Thymus (tissue), 11 donors: Measurements from ENCODE around the gene CKAP2L. TPM values are rescaled to one million over a fixed set of nuclear protein-coding genes. Genes with fewer than 3 reads are reported as not detected.

Source experiments
- DNase-seq, 9 donors: peaks; one replicate each; pipeline ENCODE4 v3.0.0-alpha.2; 2013; ENCODE audit warnings: low spot score in 9 of 9, low read depth in 6 of 9, missing footprints in 1 of 9
- H3K27ac ChIP-seq, 2 donors: one replicate each; pipeline ENCODE4 v1.5.1; 2013; ENCODE audit warnings: control low read depth in 1 of 2, low read depth in 1 of 2, low read length in 1 of 2, mild to moderate bottlenecking in 1 of 2, moderate library complexity in 1 of 2
- H3K27me3 ChIP-seq, 2 donors: one replicate each; pipeline ENCODE4 v1.5.1; 2013; ENCODE audit warnings: low read length in 1 of 2; ENCODE audit not compliant: control insufficient read depth in 2 of 2, insufficient read depth in 1 of 2
- H3K36me3 ChIP-seq, 2 donors: one replicate each; pipeline ENCODE4 v1.5.1; 2013; ENCODE audit warnings: low read length in 1 of 2, mild to moderate bottlenecking in 1 of 2, moderate library complexity in 1 of 2; ENCODE audit not compliant: control insufficient read depth in 2 of 2, insufficient read depth in 2 of 2
- H3K4me1 ChIP-seq, 2 donors: one replicate each; pipeline ENCODE4 v1.5.1; 2013; ENCODE audit warnings: low read length in 2 of 2; ENCODE audit not compliant: control insufficient read depth in 2 of 2, insufficient read depth in 2 of 2
- H3K4me3 ChIP-seq, 2 donors: one replicate each; pipeline ENCODE4 v1.5.1; 2013; ENCODE audit warnings: low read length in 2 of 2, control low read depth in 1 of 2, mild to moderate bottlenecking in 1 of 2
- H3K9me3 ChIP-seq, 2 donors: one replicate each; pipeline ENCODE4 v1.5.1; 2013; ENCODE audit warnings: low read length in 1 of 2, mild to moderate bottlenecking in 1 of 2; ENCODE audit not compliant: control insufficient read depth in 2 of 2, insufficient read depth in 1 of 2
- WGBS: extraction: QIAGEN DNeasy Blood & Tissue Kit; methylation state at CpG from one replicate; pipeline ENCODE4 v1.1.7; 2013; 5-methylcytosine and 5-hydroxymethylcytosine counted together
- polyA plus RNA-seq: library from polyadenylated mRNA; stranded (reverse); fragments of 200-250 nt; gene quantifications from one replicate; pipeline ENCODE4 v1.2.3, GENCODE V29; 2013
- total RNA-seq: library from RNA; stranded (reverse); fragments of 120-200 nt; gene quantifications from one replicate; pipeline ENCODE4 v1.2.4, GENCODE V29; 2013
- donor health status: healthy.

CKAP2L gene
- total and polyA plus RNA-seq, 2 donors = 1.0 to 14.1 TPM

GRCh38 chr2:112807233-112807807, 42.9 kb upstream of the CKAP2L start:
- WGBS = 96% methylated on average over 3 of the region's 3 CpGs
- Histone ChIP-seq H3K27me3 (no peaks in the 10 kb centered on the region), H3K4me3 (no peak overlapping the region), H3K36me3 (no peaks in the 10 kb centered on the region), H3K4me1 (peaks cover 0 to 2% of the 10 kb centered on the region in 2 donors), H3K9me3 (no peaks in the 10 kb centered on the region), H3K27ac (no peak overlapping the region)
- DNase-seq = no peak

GRCh38 chr2:112805542-112805941, 41.1 kb upstream of the CKAP2L start:
- no peak for DNase-seq
- Histone ChIP-seq H3K9me3 (no peaks in the 10 kb centered on the region), H3K36me3 (no peaks in the 10 kb centered on the region), H3K27ac (no peak overlapping the region), H3K4me1 (no peaks in the 10 kb centered on the region), H3K27me3 (no peaks in the 10 kb centered on the region), H3K4me3 (no peak overlapping the region)
- WGBS = 98% methylated on average over 11 of the region's 11 CpGs

- Histone ChIP-seq H3K27me3 (no peaks in the 10 kb centered on the region), H3K4me1 (no peaks in the 10 kb centered on the region), H3K36me3 (no peaks in the 10 kb centered on the region), H3K27ac (no peak overlapping the region), H3K4me3 (no peak overlapping the region), H3K9me3 (no peaks in the 10 kb centered on the region)
- DNase-seq = no peak
- 92% methylated on average over 5 of the region's 5 CpGs for WGBS
Measured at GRCh38 chr2:112803691-112804521, 39.5 kb upstream of the CKAP2L start.

GRCh38 chr2:112800881-112801583, 36.6 kb upstream of the CKAP2L start:
- no peaks in the 10 kb centered on the region for H3K9me3 ChIP-seq
- H3K4me3 ChIP-seq = no peak overlapping the region
- H3K36me3 ChIP-seq = no peaks in the 10 kb centered on the region
- DNase-seq = no peak
- no peak overlapping the region for H3K27ac ChIP-seq
- H3K4me1 ChIP-seq = no peaks in the 10 kb centered on the region
- H3K27me3 ChIP-seq = no peaks in the 10 kb centered on the region
- WGBS = 93% methylated on average over 4 of the region's 4 CpGs

- 66% methylated on average over 8 of the region's 8 CpGs for WGBS
- Histone ChIP-seq H3K27me3 (no peaks in the 10 kb centered on the region), H3K4me1 (no peaks in the 10 kb centered on the region), H3K27ac (no peak overlapping the region), H3K9me3 (no peaks in the 10 kb centered on the region), H3K36me3 (no peaks in the 10 kb centered on the region), H3K4me3 (no peak overlapping the region)
- no peak for DNase-seq
Measured at GRCh38 chr2:112798979-112799975, 34.9 kb upstream of the CKAP2L start.

- Histone ChIP-seq H3K4me3 (no peak overlapping the region), H3K36me3 (no peaks in the 10 kb centered on the region), H3K4me1 (no peaks in the 10 kb centered on the region), H3K27me3 (no peaks in the 10 kb centered on the region), H3K9me3 (no peaks in the 10 kb centered on the region), H3K27ac (no peak overlapping the region)
- DNase-seq = no peak
- WGBS = 3% methylated on average over 1 of the region's 1 CpG
Measured at GRCh38 chr2:112796486-112796885, 32.1 kb upstream of the CKAP2L start.

GRCh38 chr2:112795774-112796173, 31.4 kb upstream of the CKAP2L start:
- no peaks in the 10 kb centered on the region for H3K9me3 ChIP-seq
- H3K27ac ChIP-seq = no peak overlapping the region
- WGBS = 25% methylated on average over 1 of the region's 1 CpG
- no peaks in the 10 kb centered on the region for H3K27me3 ChIP-seq
- no peaks in the 10 kb centered on the region for H3K36me3 ChIP-seq
- no peak overlapping the region for H3K4me3 ChIP-seq
- H3K4me1 ChIP-seq = no peaks in the 10 kb centered on the region
- DNase-seq = no peak

GRCh38 chr2:112794841-112795240, 30.4 kb upstream of the CKAP2L start:
- H3K36me3 ChIP-seq = no peaks in the 10 kb centered on the region
- WGBS = 95% methylated on average over 3 of the region's 3 CpGs
- no peak overlapping the region for H3K4me3 ChIP-seq
- DNase-seq = no peak
- H3K27ac ChIP-seq = peak overlapping the region in 1 of 2 donors; percentile 3
- no peaks in the 10 kb centered on the region for H3K9me3 ChIP-seq
- no peaks in the 10 kb centered on the region for H3K4me1 ChIP-seq
- H3K27me3 ChIP-seq = no peaks in the 10 kb centered on the region
